ENCODE measurements around the gene MBD4.

DNA sequence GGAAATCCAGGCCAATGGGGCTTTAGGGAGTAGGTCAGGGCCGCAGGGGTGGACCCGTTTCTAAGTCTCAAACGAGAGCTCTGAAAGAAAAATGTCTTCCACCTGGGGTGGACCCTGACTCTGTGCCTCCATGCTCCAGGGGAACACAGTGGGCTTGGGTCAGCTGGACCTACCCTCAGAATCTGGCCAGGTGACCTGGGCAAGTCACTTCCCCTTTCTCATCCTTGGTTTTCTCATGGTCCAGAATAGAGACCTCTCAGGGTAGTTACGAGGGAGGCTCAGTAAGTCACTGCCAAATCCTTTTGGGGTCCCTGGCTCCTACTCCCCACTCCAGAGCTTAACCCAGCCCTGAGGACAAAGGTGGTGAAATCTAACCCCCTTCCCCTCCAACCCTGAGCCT lies 37.1 kb downstream of the MBD4 start:
- no peak for TF ChIP-seq CTCF (IDR thresholded peaks at IDR 0.05)
- TF ChIP-seq POLR2A (IDR thresholded peaks at IDR 0.05), result no peak

Measured in testis (tissue), 2 donors.